GM21737 (cell line): ENCODE data around the gene ZNF579.
A peak's percentile ranks its signal among the peaks of the same experiment; 100 is the strongest.

Experiments used
- ATAC-seq: cut with Tn5 transposase; IDR thresholded peaks from one replicate; pipeline ENCODE4 v1.9.1; 2021; ENCODE audit warnings: mild to moderate bottlenecking, moderate library complexity; ENCODE audit not compliant: unreplicated experiment

Gene ZNF579

GRCh38 chr19:55611983-55612645 lies 31.5 kb upstream of the ZNF579 start:
- ATAC-seq: no peak

GRCh38 chr19:55611300-55611982 lies 30.8 kb upstream of the ZNF579 start:
- ATAC-seq: no peak

- no peak for ATAC-seq
Measured at GRCh38 chr19:55609326-55609725, 28.7 kb upstream of the ZNF579 start.

DNA sequence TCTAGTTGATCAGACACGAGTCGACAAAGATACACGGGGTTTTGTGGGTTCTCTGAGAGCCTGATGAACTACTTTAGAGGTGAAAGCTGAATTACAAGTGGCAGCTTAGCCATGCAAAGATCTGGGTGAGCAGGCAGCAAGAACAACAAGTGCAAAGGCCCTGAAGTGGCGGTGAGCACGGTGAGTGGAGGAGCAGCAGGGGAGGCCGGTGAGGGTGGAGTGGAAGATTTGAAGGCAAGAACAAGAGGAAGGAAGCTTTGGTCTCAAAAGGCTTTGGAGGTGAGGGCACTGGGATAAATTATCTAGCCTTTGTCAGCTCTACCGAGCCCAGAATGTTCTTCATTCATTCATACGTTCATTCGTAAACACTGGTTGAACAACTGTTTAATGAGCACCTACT lies 26.2 kb upstream of the ZNF579 start:
- no peak for ATAC-seq

GRCh38 chr19:55606471-55606787 lies 25.8 kb upstream of the ZNF579 start:
- no peak for ATAC-seq

DNA sequence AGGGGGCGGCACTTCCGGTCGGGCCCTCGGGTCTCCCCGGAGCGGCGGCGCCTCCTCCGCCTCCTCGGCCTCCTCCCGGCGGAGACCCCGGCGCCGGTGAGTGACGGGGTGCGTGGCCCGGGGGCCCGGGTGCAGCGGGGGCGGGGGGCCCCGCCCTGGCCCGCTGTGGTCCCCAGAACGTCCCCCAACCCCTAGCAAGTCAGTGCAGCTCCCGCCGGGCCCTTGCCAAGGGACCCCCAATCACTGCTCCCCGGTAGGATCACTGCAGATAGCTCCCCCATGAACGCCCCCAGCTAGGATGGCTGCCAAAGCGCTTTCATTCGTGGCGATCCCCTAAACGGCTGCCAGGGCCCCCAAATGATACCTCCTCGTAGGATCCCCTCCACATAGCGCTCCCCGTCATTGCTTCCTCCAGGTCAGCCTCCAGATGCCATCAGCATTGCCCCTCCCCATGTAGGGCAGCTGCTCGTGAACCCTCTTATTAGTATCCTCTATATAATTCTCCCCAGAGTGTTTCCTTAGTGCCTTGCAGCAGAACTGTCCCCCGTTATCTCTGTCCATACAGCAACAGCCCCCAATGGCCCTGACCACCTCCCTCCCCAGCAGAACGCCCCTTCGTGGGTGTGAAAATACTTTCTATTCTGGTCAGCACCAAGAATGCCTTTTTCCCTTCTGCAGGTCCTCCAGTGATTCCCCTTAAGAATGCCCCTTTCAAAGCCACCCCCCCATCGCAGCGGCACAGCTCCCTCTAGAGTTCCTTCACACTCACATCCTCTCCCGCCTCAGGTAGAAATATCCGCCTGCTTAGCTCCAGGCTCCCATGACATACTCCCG lies 25.2 kb upstream of the ZNF579 start, which contains the start of gene ZNF865:
TSS of gene ZNF865 (plus strand) at position 11 of the 834 bp plus-strand sequence. CDS start 7,972 bp downstream, outside the sequence.
- peak; percentile 37 for ATAC-seq

- peak; percentile 48 for ATAC-seq
Measured at GRCh38 chr19:55605207-55605636, 24.6 kb upstream of the ZNF579 start.

GRCh38 chr19:55603581-55604292 lies 23.1 kb upstream of the ZNF579 start:
- ATAC-seq: no peak

DNA sequence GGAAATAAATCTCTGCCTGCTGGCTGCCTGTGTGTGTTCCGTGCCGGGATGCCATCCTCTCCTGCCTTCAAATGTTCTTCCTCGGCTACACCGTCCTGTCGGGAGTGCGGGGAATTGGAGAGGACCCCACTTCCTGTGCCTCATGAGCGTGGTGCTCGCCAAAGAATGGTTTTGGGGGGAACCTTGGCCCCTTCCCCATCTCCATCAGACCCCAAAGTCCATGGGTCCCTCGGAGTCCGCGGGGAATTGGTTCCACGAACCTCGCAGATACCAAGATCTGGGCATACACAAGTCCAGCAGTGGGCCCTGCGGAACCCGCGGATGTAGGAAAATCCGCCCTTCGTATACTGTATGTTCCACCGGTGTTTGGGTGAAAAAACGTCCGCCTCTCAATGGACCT lies 22.5 kb upstream of the ZNF579 start:
- no peak for ATAC-seq

- ATAC-seq: no peak
Measured at GRCh38 chr19:55602104-55603001, 21.7 kb upstream of the ZNF579 start.

DNA sequence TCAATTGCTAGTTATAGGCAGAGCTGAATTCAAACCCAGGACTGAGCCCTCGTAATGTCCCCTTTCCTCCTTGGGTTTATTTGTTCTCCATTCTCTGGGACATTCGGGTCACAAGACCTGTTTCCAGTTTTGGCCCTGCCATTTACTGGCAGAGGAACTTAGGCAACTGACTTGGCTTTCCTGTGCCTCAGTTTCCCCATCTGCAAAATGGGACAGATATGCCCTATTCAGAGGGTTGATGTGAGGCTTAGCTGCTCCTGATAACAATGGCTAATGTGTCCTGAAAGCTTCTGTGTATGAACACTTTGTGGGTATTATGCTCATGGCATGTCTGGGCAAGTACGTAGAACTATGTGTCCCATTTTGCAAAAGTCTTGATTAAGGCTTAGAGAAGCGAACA lies 20.4 kb upstream of the ZNF579 start:
- ATAC-seq: no peak

DNA sequence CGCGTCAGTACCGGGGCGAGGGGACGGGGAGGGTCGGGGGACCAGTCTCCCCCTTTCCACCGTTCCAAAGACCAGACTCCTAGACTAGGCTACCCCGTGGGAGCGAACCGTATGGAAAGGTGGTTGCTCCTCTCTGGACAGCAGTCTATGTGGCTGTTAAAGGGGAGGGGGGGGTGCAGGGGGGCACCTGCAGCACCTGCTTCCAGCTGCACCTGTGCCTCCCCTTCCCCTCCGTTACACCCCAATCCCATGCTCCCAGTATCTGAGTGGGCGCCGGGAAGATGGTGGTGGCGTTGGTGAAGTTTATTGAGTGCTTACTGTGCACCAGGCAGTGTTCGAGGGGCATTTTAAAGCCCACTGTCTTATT lies 20.0 kb upstream of the ZNF579 start:
- no peak for ATAC-seq

DNA sequence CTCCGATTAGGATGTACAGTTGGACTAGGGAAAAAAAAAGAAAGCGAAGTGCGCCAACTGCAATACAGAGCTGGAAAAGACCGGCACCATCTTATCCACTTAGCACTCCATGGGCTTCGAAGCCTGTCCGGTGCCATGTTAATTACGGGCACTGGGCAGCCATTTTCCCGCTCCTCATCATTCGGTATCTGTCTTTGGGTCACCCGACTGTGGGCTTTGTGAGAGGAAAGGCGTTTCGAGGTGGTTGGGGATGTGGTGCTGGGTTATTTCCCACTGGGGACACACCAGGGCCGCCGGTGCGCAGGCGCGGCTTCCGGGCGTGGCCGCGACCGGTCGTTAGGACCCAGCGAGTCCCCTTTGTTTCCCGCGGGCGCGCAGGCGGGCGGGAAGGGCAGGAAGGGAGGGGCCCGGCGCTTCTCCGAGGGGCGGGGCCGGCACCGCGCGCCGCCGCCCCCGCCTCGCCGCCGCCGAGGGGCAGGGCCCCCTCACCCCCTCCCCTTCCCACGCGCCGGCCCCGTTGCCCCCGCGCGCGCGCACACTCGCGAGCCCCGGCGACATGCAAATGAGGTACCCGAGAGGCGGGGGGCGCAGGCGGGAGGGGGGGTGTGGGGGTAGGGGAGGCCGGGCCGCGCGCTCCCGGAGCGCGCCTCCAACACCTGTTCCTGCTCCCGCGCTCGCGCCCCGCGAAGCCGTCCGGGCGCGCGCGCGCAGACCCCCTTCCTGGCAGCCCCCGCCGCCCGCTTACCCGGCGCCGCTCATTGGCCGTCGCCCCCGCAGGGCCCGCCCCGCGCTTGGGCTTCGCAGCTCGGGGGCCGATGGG lies 19.4 kb upstream of the ZNF579 start, which contains the start of gene ZNF524:
TSS of gene ZNF524 (plus strand) at position 447 of the 820 bp plus-strand sequence. CDS start 1,825 bp downstream, outside the sequence.
- peak; percentile 32 for ATAC-seq

DNA sequence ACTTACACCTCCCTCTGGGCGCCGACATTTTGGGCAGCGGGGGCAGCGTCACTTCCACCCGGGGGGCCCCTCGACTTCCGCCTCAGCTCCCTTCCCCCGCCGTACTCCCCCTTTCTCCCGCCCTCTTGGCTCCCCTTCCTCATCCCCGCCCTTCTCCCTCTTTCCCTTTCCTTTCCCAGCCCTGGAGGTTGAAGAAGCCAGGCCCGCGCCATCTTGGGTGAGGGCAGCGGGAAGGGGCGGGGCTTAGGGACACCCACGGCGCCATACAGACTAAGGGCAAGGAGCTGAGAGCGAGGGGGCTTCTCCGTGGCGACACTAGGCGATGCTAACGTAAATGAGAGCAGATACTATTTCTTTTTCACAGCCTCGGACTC lies 18.8 kb upstream of the ZNF579 start, which contains the start of gene FIZ1:
TSS of gene FIZ1 (minus strand) at position 50 of the 374 bp plus-strand sequence. CDS start 1,652 bp downstream, outside the sequence.
- peak; percentile 51 for ATAC-seq

DNA sequence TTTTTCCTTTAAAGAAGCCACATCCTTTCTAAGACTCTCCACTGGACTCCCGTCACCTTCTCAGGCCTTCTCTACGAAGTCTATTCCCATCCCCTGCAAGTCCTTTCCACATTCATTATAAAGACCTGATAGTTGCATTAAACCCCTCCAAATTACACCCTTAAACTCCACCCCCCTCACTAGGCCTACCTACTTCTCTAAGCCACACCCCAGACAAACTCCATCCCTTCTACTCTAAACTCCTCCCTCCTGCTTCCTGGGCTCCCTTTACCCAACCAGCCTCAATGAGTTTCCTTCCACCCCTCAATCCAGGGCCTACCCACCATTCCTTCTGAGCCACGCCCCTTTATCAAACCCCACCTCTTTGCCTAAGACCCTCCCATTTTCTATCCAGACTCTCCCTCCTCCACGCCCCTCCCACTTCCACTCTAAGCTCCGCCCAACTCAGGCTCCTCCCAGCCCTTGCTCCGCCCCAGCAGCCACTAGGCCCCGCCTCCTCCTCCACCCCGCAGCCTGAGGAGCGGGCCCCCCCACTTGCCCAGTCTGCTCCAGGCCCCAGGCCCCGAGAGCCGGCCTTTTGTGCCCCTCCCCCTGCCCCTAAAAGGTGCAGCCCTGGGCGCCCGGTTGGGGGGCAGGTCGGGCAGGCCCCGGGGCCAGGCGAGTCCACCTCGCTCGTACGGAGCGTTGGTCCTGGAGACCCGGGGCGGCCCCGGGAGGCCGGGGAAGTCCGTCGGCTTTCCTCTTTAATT lies 18.2 kb upstream of the ZNF579 start:
- peak; percentile 50 for ATAC-seq

- ATAC-seq: no peak
Measured at GRCh38 chr19:55598034-55598433, 17.4 kb upstream of the ZNF579 start.

- no peak for ATAC-seq
Measured at GRCh38 chr19:55597501-55597921, 16.9 kb upstream of the ZNF579 start.

DNA sequence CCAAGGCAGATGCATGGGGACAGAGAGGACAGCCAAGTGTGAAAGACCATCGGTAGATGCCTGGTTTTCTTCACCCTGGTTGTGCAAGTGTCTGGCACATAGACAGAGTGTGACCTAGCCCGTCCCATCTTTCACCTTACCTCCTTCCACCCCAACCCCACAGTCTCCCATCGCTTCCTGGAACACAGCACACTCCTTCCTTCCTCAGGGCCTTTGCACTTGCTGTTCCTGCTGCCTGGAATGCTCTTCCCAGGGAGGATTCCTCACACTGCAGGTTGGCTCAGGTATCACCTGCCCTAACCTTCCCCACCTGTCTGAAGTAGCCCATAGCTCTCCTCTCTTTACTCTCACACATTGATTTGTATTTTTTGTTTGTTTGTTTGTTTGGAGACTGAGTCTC lies 15.7 kb upstream of the ZNF579 start:
- no peak for ATAC-seq
